BJ (cell line): ENCODE results near the gene FGF11. TPM values are rescaled to one million over a fixed set of nuclear protein-coding genes. Genes with fewer than 3 reads are reported as not detected.

Source experiments
- CTCF ChIA-PET: fragments of 350-600 bp; formaldehyde crosslinking; extraction: SDS; loops from one replicate; lab custom pipeline; 2021; ENCODE audit warnings: antibody characterized with exemption, inconsistent platforms; lab: Yijun Ruan, JAX
- POLR2A ChIA-PET: fragments of 300-600 bp; sonication (Branson Sonifier 250); formaldehyde crosslinking; extraction: SDS; loops from one replicate; lab custom pipeline; 2021; ENCODE audit warnings: antibody characterized with exemption; lab: Charles Lee
- DNase-seq: peaks from one replicate; pipeline ENCODE4 v3.0.0-alpha.2; 2011; ENCODE audit warnings: low read depth
- H3K27me3 ChIP-seq: 2 replicates; pipeline ENCODE4 v1.6.0; 2011; ENCODE audit warnings: low read length; ENCODE audit not compliant: control insufficient read depth, insufficient read depth
- H3K36me3 ChIP-seq: 2 replicates; pipeline ENCODE4 v1.5.1; 2011; ENCODE audit warnings: low read length; ENCODE audit not compliant: control insufficient read depth, insufficient read depth
- H3K4me3 ChIP-seq: 2 replicates; pipeline ENCODE4 v1.5.1; 2011; ENCODE audit warnings: low read depth, mild to moderate bottlenecking, control low read depth, low read length
- CTCF ChIP-seq: IDR thresholded peaks from 2 replicates; pipeline ENCODE4 v1.5.1; 2011; ENCODE audit warnings: low read depth, mild to moderate bottlenecking, control low read depth, inconsistent platforms, low read length, moderate library complexity; ENCODE audit not compliant: insufficient read depth
- polyA plus RNA-seq: library from polyadenylated mRNA; depleted of rRNA; stranded (reverse); fragments of >200 nt; gene quantifications from 2 replicates; pipeline ENCODE4 v1.2.3, GENCODE V29; 2011

Gene FGF11
- polyA plus RNA-seq, 1 experiment = 0.98 TPM

- Histone ChIP-seq H3K27me3 (peaks cover 23% of the 10 kb centered on the region), H3K36me3 (no peaks in the 10 kb centered on the region), H3K4me3 (peak overlapping the region; percentile 38)
- ChIA-PET POLR2A (interaction anchor here (0.6 kb wide), 1 partner anchor 129 kb away, joined by 18 read pairs; no protein-coding TSS in a partner anchor), CTCF (interaction anchor here (0.7 to 2.3 kb wide), 7 partner anchors 36 to 620 kb away, joined by 3 to 17 read pairs (median 3); partner anchors contain the start of genes SENP3, TMEM95 and ZBTB4)
- no peak for DNase-seq
- TF ChIP-seq CTCF = no peak
Measured at GRCh38 chr17:7440113-7440833, 961 bp downstream of the FGF11 start.

GRCh38 chr17:7440834-7441195 lies 1.5 kb downstream of the FGF11 start:
- TF ChIP-seq CTCF = no peak
- POLR2A ChIA-PET = no interaction called here
- CTCF ChIA-PET = interaction anchor here (1.0 to 2.3 kb wide), 6 partner anchors 36 to 620 kb away, joined by 3 to 17 read pairs (median 4); partner anchors contain the start of genes SENP3 and TMEM95
- H3K27me3 ChIP-seq = peaks cover 25% of the 10 kb centered on the region
- H3K36me3 ChIP-seq = no peaks in the 10 kb centered on the region
- no peak overlapping the region for H3K4me3 ChIP-seq
- DNase-seq = no peak

GRCh38 chr17:7441266-7441665 lies 2.0 kb downstream of the FGF11 start:
- no peak for DNase-seq
- no peak overlapping the region for H3K4me3 ChIP-seq
- POLR2A ChIA-PET = no interaction called here
- peaks cover 27% of the 10 kb centered on the region for H3K27me3 ChIP-seq
- H3K36me3 ChIP-seq = no peaks in the 10 kb centered on the region
- TF ChIP-seq CTCF = no peak
- CTCF ChIA-PET = interaction anchor here (1.2 to 2.3 kb wide), 5 partner anchors 35 to 619 kb away, joined by 3 to 17 read pairs (median 4); partner anchors contain the start of genes SENP3 and TMEM95

- no peak for TF ChIP-seq CTCF
- H3K27me3 ChIP-seq = peaks cover 33% of the 10 kb centered on the region
- DNase-seq = no peak
- H3K36me3 ChIP-seq = no peaks in the 10 kb centered on the region
- CTCF ChIA-PET = interaction anchor here (1.6 to 2.3 kb wide), 2 partner anchors 36 to 86 kb away, joined by 4 to 17 read pairs; partner anchors contain the start of gene TMEM95
- H3K4me3 ChIP-seq = no peak overlapping the region
- POLR2A ChIA-PET = no interaction called here
Measured at GRCh38 chr17:7442142-7442541, 2.8 kb downstream of the FGF11 start.
